HUDEP-2 (cell line): ENCODE measurements around the gene MEGF10.
"Not testable (repeated sequence)": the region's sequence is repeated elsewhere in the genome, so short reads cannot be mapped to it uniquely, and the experiment has no call there.

Experiments
- DNase-seq, 76 experiments: peaks; one replicate each; lab custom pipeline; 2025; ENCODE audit not compliant: unreplicated experiment in 76 of 76; lab: John Stamatoyannopoulos, UW

MEGF10 gene

GRCh38 chr5:127290019-127290945, at the start of gene MEGF10:
Gene MEGF10 (plus strand): TSS chr5:127290796. CDS start chr5:127331309, 40,513 bp downstream.
- DNase-seq: peak in 13 of 76 experiments; percentile 1 to 31 (median 5)

GRCh38 chr5:127243011-127243410, 47.6 kb upstream of the MEGF10 start:
- DNase-seq: no peak

GRCh38 chr5:127254729-127255284, 35.8 kb upstream of the MEGF10 start:
- DNase-seq: no peak

- no peak for DNase-seq
Observed at GRCh38 chr5:127256886-127257597, 33.6 kb upstream of the MEGF10 start.

GRCh38 chr5:127260686-127261085, 29.9 kb upstream of the MEGF10 start:
- no peak for DNase-seq

GRCh38 chr5:127265473-127265872, 25.1 kb upstream of the MEGF10 start:
- not testable (repeated sequence) for DNase-seq

GRCh38 chr5:127268342-127268741, 22.3 kb upstream of the MEGF10 start:
- not testable (repeated sequence) for DNase-seq

GRCh38 chr5:127270713-127271112, 19.9 kb upstream of the MEGF10 start:
- DNase-seq: not testable (repeated sequence)

GRCh38 chr5:127275641-127276193, 14.9 kb upstream of the MEGF10 start:
- no peak for DNase-seq

- DNase-seq: no peak
Observed at GRCh38 chr5:127280491-127281220, 9.9 kb upstream of the MEGF10 start.

- DNase-seq: no peak
Observed at GRCh38 chr5:127281609-127282008, 9.0 kb upstream of the MEGF10 start.

- DNase-seq: no peak
Observed at GRCh38 chr5:127288676-127289075, 1.9 kb upstream of the MEGF10 start.

- no peak for DNase-seq
Observed at GRCh38 chr5:127290946-127291693, 524 bp downstream of the MEGF10 start.

GRCh38 chr5:127292030-127292735, 1.6 kb downstream of the MEGF10 start:
- DNase-seq: no peak

GRCh38 chr5:127293373-127293772, 2.8 kb downstream of the MEGF10 start:
- DNase-seq: no peak

- DNase-seq: no peak
Observed at GRCh38 chr5:127294829-127295228, 4.2 kb downstream of the MEGF10 start.

GRCh38 chr5:127295454-127295853, 4.9 kb downstream of the MEGF10 start:
- no peak for DNase-seq

- no peak for DNase-seq
Observed at GRCh38 chr5:127296321-127296720, 5.7 kb downstream of the MEGF10 start.

GRCh38 chr5:127296894-127297293, 6.3 kb downstream of the MEGF10 start:
- DNase-seq: not testable (repeated sequence)
